ENCODE results near the gene GLP1R. TPM values are rescaled to one million over a fixed set of nuclear protein-coding genes. Genes with fewer than 3 reads are reported as not detected.

GLP1R gene
- total RNA-seq, 1 experiment from 2014 or later: not detected

DNA sequence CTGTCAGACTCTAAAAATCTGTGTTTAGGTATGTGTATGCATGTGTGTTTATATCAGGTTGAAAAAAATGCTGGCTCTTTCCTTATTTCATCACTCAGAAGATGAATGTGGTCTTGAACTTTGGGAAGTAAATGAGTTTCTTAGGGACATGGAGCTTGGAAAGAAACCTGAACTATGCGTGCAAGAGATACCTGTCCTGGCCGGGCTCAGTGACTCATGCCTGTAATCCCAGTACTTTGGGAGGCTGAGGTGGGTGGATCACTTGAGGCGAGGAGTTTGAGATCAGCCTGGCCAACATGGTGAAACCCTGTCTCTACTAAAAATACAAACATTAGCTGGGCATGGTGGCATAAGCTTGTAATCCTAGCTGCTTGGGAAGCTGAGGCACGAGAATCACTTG, 4.4 kb upstream of the GLP1R start:
- DNase-seq (ENCODE audit: low read depth): no peak

DNA sequence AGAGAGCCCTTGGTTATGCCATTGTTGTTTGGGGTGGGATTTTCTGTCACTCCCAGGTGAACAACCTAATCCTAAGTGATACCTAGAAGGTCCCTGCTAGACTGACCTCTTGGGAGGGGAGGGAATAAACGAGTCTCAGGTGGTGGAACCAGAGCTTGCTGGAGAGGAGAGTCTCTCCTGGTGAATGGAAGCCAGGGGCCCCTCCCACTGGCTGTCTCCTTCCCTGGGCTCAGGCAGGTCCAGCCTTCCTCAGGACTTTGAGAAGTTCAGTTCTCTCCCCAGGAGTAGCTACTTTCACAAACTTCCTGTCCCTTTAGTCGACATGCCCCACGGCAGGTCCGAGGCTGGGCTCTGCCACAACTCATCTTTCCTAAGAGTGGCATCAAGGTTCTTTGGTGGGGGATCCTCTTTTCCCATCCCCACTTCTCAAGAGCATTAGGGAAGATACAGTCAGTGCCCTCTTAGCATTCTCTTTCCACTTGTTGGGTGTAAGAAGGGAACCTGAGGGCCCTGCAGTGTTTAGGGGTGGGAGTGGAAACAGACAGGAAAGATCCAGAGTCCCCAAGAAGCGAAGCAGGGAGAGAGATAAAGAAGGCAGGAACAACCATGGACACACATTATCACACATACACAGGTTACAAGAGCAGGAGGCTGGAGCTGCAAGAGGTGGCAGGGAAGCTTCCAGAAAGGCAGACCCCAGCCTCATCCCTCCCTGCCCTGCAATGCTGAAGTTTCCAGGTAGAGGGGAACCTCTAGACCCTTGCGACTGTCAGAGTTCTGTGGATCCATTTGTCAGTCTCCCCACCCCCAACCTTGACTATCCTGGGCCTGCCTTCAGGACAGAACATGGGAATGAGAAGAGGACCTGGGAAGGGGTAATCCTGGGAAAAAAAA, 900 bp upstream of the GLP1R start:
- DNase-seq (ENCODE audit: low read depth): no peak

DNA sequence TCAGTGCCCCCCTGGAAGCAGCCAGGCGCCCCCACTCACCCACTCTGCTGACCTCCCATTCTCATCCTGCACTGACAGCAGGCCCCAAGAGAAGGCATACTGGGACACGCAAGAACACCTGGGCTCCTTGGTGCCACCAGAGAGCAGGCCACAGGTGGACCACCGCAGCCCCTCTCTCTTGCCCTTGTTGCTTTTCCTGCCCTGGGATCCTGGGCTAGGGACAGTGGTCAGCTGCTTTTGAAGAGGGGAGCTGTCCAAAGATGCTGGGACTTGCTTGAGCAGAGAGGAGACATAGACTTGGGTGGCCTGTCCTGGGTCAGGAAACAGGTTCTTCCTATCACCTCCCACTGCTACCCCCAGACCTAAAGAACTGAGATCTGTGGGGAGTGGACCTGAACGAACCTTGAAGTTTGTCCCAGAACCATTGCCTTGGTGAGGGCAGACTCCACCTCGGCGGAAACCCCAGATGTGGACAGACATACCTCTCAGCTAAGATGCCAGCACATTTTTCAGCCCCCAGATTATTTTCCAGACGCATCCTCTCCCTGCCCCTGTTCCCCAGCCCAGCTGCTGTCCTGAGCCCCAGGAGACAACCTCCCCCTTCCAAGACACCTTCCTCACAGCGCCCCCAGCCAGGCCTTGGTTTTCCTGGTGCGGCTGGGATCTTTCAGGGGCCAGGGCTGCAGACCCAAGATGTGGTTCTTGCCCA, 1.1 kb downstream of the GLP1R start:
- no peak for DNase-seq (ENCODE audit: low read depth)

- no peak for DNase-seq (ENCODE audit: low read depth)
Measured at GRCh38 chr6:39050453-39051112, 2.0 kb downstream of the GLP1R start.

- peak; percentile 65 for DNase-seq (ENCODE audit: low read depth)
Measured at GRCh38 chr6:39051399-39052122, 3.0 kb downstream of the GLP1R start.

GRCh38 chr6:39053016-39053624, 4.5 kb downstream of the GLP1R start:
- DNase-seq (ENCODE audit: low read depth): no peak

DNA sequence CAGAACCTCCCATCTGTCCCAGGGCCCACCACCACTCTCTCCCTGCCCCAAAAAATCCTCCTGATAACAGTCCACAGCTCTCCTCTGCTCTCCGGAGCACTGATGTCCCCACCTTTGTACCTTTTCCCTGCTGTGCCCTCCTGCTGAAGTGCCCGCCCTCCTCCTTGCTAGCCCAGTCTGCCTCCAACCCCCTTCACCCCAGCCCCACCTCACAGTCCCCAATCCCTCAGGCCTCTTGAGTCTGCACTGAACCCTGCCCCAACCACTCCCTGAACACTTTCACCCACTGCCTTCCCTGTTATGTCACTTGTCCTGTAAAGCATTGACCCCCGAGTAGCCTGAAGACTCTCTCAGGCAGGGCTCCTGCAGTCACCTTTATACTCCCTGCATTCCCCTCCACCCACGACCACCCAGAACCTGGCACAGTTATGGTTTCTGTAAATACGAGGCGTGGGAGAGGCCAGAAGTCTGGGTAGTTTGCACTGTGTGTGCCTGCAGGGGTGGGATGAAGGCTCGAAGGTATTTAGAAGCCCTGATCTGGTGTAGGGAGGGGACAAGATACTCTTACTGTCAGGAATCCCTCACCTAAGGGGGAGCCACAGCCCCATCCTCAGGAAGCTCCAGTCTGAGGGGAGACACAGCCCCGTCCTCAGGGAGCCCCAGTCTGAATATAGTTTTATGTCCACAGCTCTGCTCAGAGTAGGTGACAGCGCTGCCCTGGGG, 5.4 kb downstream of the GLP1R start:
- DNase-seq (ENCODE audit: low read depth): no peak

- no peak for DNase-seq (ENCODE audit: low read depth)
Measured at GRCh38 chr6:39054577-39055142, 6.1 kb downstream of the GLP1R start.

DNA sequence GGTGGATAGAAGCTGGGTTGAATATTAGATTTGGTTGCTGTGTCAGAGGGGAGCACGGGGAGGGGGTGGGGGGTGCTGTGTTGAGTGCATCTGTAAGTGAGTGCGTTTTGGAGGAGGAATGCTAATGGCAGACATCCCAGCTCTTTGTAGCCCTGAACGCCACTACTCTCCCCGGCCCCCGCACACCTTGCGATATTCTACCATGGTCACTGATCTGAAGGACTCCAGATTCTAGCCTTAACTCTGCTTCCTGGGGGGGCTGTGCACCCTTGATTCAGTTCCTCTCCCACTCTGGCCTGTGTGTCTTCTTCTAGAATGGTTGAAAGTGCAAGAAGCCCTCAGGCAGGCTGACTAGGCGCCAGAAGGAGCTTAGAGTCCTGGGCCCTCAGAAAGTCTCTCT, 7.1 kb downstream of the GLP1R start:
- no peak for DNase-seq (ENCODE audit: low read depth)

- no peak for DNase-seq (ENCODE audit: low read depth)
Measured at GRCh38 chr6:39056191-39056590, 7.6 kb downstream of the GLP1R start.

GRCh38 chr6:39056681-39057080, 8.1 kb downstream of the GLP1R start:
- no peak for DNase-seq (ENCODE audit: low read depth)

DNA sequence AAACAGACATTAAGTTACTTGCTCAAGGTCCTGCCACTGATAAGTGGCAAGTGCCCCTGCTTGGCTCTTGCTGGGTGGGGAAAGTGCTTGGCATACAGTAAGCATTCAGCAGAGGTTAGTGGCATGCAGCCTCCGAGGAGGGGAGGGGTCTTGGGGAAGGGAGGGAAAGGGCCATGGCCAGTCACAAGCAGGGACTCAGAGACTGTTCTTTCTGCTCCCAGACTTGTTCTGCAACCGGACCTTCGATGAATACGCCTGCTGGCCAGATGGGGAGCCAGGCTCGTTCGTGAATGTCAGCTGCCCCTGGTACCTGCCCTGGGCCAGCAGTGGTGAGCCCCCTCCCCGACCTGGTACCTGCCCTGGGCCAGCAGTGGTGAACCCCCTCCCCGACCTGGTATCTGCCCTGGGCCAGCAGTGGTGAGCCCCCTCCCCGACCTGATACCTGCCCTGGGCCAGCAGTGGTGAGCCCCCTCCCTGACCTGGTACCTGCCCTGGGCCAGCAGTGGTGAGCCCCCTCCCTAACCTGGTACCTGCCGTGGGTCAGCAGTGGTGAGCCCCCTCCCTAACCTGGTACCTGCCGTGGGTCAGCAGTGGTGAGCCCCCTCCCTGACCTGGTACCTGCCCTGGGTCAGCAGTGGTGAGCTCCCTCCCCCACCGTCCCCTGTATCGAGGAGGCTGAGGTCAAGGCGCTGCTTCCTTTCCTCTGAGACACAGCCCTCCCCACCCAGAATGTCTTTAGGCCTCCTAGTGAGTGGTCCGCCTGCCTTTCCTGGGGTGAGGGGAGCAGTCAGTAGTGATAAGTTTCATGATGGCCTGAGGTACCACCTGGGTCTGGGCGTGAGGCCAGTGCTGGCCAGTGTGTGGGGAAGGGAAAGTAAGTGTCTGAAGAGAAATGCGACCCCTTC, 8.9 kb downstream of the GLP1R start:
- no peak for DNase-seq (ENCODE audit: low read depth)

DNA sequence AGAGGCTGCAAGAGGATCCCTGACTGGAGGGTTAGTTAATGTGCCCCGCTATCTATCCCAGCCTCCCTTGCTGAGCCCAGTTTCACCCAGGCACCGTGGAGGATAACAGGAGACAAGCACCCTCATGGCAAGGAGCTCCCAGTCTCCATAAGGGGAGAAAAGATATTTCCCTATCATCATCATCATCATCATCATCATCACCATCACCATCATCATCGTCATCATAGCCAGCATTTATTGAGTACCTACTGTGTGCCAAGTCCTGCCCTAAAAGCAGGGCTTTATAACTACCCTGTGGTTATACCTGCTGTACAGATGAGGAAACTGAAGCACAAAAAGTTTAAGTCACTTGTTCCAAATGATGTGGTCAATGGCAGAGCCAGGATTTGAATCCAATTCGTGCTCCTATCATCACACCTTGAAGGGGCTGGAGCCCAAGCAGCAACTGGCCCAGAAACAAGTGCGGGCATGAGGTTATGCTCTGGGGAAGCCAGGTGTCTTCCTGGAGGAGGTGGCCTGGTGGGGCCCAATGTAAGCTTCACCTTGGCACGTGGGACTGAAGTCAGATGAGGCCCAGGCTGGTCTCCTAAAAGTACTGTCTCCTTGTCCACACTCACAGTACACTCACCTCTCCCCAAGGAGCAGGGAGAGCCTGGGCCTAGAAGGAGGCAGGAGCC, 10.0 kb downstream of the GLP1R start:
- DNase-seq (ENCODE audit: low read depth): no peak

- peak; percentile 36 for DNase-seq (ENCODE audit: low read depth)
Measured at GRCh38 chr6:39059496-39060310, 11.1 kb downstream of the GLP1R start.

GRCh38 chr6:39060467-39061160, 12.0 kb downstream of the GLP1R start:
- DNase-seq (ENCODE audit: low read depth): no peak

GRCh38 chr6:39061182-39061581, 12.6 kb downstream of the GLP1R start:
- DNase-seq (ENCODE audit: low read depth): no peak

GRCh38 chr6:39061588-39061987, 13.0 kb downstream of the GLP1R start:
- DNase-seq (ENCODE audit: low read depth): no peak
